ENCODE measurements around the gene TOX2.

Gene TOX2

GRCh38 chr20:44022464-44022863 lies 107.8 kb downstream of the TOX2 start:
- no peak for DNase-seq

- DNase-seq: no peak
Measured at GRCh38 chr20:44023515-44024371, 109.1 kb downstream of the TOX2 start.

- no peak for DNase-seq
Measured at GRCh38 chr20:44024820-44025580, 110.3 kb downstream of the TOX2 start.

GRCh38 chr20:44025756-44026155 lies 111.1 kb downstream of the TOX2 start:
- no peak for DNase-seq

GRCh38 chr20:44026647-44027342 lies 112.1 kb downstream of the TOX2 start:
- DNase-seq: no peak

- no peak for DNase-seq
Measured at GRCh38 chr20:44027343-44028002, 112.8 kb downstream of the TOX2 start.

- DNase-seq: no peak
Measured at GRCh38 chr20:44028003-44028730, 113.5 kb downstream of the TOX2 start.

- DNase-seq: no peak
Measured at GRCh38 chr20:44028868-44029847, 114.5 kb downstream of the TOX2 start.

GRCh38 chr20:44029848-44030230 lies 115.2 kb downstream of the TOX2 start:
- DNase-seq: no peak

- DNase-seq: no peak
Measured at GRCh38 chr20:44030394-44030793, 115.7 kb downstream of the TOX2 start.

GRCh38 chr20:44031001-44031574 lies 116.4 kb downstream of the TOX2 start:
- no peak for DNase-seq

GRCh38 chr20:44031781-44032582 lies 117.3 kb downstream of the TOX2 start:
- no peak for DNase-seq

- DNase-seq: no peak
Measured at GRCh38 chr20:44032583-44033331, 118.1 kb downstream of the TOX2 start.

- no peak for DNase-seq
Measured at GRCh38 chr20:44033344-44033743, 118.7 kb downstream of the TOX2 start.

- DNase-seq: no peak
Measured at GRCh38 chr20:44033873-44034272, 119.2 kb downstream of the TOX2 start.

- DNase-seq: no peak
Measured at GRCh38 chr20:44034451-44034850, 119.8 kb downstream of the TOX2 start.

- no peak for DNase-seq
Measured at GRCh38 chr20:44034965-44035635, 120.4 kb downstream of the TOX2 start.

GRCh38 chr20:44035924-44036323 lies 121.3 kb downstream of the TOX2 start:
- no peak for DNase-seq
